Prostate gland (tissue), 2 donors: ENCODE results near the gene DCC. TPM values are rescaled to one million over a fixed set of nuclear protein-coding genes. Genes with fewer than 3 reads are reported as not detected.

ENCODE experiments used
- DNase-seq: peaks from one replicate; pipeline ENCODE4 v3.0.0-alpha.2; 2019; ENCODE audit warnings: low spot score
- H3K27ac ChIP-seq, 2 donors: fragments of 200-600 bp; sonication (generic); 2 replicates each; pipeline ENCODE4 v1.5.1; 2017 to 2019
- H3K27me3 ChIP-seq: fragments of 200-600 bp; sonication (generic); replicated peaks from 2 replicates; pipeline ENCODE4 v1.5.1; 2019; ENCODE audit not compliant: insufficient read depth
- H3K36me3 ChIP-seq, 2 donors: fragments of 200-600 bp; sonication (generic); 1 replicate in 1 of 2; 2 replicates in 1 of 2; pipeline versions ENCODE4 v1.5.1 to v1.8.1; 2017 to 2019
- H3K4me1 ChIP-seq: fragments of 200-600 bp; sonication (generic); replicated peaks from 2 replicates; pipeline ENCODE4 v1.5.1; 2019
- H3K4me3 ChIP-seq, 2 donors: fragments of 200-600 bp; sonication (generic); 2 replicates each; pipeline ENCODE4 v1.5.1; 2017 to 2019
- H3K9me3 ChIP-seq: fragments of 200-600 bp; sonication (generic); 2 replicates; pipeline ENCODE4 v1.5.1; 2017
- POLR2A ChIP-seq: fragments of 450-650 bp; IDR thresholded peaks from one replicate; pipeline ENCODE4 v1.6.1; 2016; ENCODE audit warnings: antibody characterized with exemption, mild to moderate bottlenecking
- POLR2AphosphoS5 ChIP-seq: sonication (generic); formaldehyde crosslinking; IDR thresholded peaks from one replicate; pipeline ENCODE4 v1.6.1; 2017; ENCODE audit warnings: antibody characterized with exemption
- WGBS: methylation state at CpG from one replicate; pipeline ENCODE4 v1.1.5; 2018; 5-methylcytosine and 5-hydroxymethylcytosine counted together
- intact Hi-C: fragments of 100-400 bp; cut with DNase I; formaldehyde crosslinking; loops from one replicate; pipeline ENCODE4 v1.14.2; 2022
- total RNA-seq, 2 donors: library from RNA; depleted of rRNA; stranded (reverse); fragments of >200 nt; gene quantifications; one replicate each; pipeline ENCODE4 v1.1.0, GENCODE V29; 2016
- TF ChIP-seq, protein P1 (sequence below), 4 experiments: fragments of 200-600 bp in 2 of 4; fragments of 450-650 bp in 2 of 4; sonication (generic) in 2 of 4; IDR thresholded peaks; 1 replicate in 3 of 4; 2 replicates in 1 of 4; pipeline ENCODE4 v1.5.1; 2016 to 2019; ENCODE audit warnings: antibody characterized with exemption in 4 of 4, mild to moderate bottlenecking in 2 of 4, moderate library complexity in 2 of 4

DCC gene
- total RNA-seq, 2 donors from 2014 or later = 0.55 to 3.7 TPM

DNA sequence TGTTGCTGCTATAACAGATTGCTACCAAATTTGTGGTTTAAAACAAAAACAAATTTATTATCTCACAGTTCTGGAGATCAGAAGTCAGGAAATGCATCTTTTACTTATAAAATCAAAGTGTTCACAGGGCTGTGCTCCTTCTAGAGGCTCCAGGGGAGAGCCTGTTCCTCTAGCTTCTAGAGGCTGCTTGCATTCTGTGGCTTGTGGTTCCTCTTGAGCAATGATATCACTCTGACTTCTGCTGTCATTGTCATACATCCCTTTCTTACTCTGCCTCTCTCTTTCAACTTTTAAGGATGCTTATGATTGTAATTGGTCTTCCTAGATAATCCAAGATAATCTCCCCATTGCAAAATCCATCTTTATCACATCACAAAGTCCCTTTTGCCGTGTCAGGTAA lies 6.1 kb upstream of the DCC start:
- DNase-seq = no peak
- no peaks in the 10 kb centered on the region for H3K9me3 ChIP-seq
- WGBS = 76% methylated on average over 1 of the region's 1 CpG
- intact Hi-C loops = no loop called here
- no peaks in the 10 kb centered on the region for H3K36me3 ChIP-seq
- H3K27me3 ChIP-seq = no peaks in the 10 kb centered on the region
- TF ChIP-seq, protein P1, sequence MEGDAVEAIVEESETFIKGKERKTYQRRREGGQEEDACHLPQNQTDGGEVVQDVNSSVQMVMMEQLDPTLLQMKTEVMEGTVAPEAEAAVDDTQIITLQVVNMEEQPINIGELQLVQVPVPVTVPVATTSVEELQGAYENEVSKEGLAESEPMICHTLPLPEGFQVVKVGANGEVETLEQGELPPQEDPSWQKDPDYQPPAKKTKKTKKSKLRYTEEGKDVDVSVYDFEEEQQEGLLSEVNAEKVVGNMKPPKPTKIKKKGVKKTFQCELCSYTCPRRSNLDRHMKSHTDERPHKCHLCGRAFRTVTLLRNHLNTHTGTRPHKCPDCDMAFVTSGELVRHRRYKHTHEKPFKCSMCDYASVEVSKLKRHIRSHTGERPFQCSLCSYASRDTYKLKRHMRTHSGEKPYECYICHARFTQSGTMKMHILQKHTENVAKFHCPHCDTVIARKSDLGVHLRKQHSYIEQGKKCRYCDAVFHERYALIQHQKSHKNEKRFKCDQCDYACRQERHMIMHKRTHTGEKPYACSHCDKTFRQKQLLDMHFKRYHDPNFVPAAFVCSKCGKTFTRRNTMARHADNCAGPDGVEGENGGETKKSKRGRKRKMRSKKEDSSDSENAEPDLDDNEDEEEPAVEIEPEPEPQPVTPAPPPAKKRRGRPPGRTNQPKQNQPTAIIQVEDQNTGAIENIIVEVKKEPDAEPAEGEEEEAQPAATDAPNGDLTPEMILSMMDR (IDR thresholded peaks at IDR 0.05) = no peak
- TF ChIP-seq POLR2AphosphoS5 (no peak), POLR2A (no peak)
- H3K4me3 ChIP-seq = no peak overlapping the region
- H3K27ac ChIP-seq = no peak overlapping the region
- no peaks in the 10 kb centered on the region for H3K4me1 ChIP-seq

DNA sequence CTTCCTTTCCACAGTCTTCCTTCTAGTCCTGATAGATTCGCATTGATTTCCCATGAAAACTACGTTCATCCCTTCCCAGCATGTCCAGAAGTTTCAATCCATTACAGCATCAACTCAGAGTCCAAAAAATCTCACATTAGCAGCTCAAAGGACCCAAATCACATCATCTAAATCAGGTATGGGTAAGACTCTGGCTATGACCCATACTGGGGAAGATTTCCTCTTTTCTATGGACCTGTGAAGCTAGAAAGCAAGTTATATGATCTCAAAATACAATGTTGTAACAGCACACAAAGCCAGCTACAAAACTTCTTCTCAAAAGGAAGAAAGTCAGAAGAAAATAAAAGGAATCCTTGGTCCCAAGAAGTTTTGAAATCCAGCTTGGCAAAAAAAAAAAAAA lies 5.7 kb upstream of the DCC start:
- H3K27me3 ChIP-seq = no peaks in the 10 kb centered on the region
- H3K9me3 ChIP-seq = no peaks in the 10 kb centered on the region
- DNase-seq = no peak
- no peaks in the 10 kb centered on the region for H3K36me3 ChIP-seq
- intact Hi-C loops = no loop called here
- no peak overlapping the region for H3K27ac ChIP-seq
- 93% methylated on average over 2 of the region's 2 CpGs for WGBS
- TF ChIP-seq POLR2A (no peak), POLR2AphosphoS5 (no peak)
- TF ChIP-seq, protein P1 (IDR thresholded peaks at IDR 0.05) = no peak
- no peak overlapping the region for H3K4me3 ChIP-seq
- no peaks in the 10 kb centered on the region for H3K4me1 ChIP-seq

DNA sequence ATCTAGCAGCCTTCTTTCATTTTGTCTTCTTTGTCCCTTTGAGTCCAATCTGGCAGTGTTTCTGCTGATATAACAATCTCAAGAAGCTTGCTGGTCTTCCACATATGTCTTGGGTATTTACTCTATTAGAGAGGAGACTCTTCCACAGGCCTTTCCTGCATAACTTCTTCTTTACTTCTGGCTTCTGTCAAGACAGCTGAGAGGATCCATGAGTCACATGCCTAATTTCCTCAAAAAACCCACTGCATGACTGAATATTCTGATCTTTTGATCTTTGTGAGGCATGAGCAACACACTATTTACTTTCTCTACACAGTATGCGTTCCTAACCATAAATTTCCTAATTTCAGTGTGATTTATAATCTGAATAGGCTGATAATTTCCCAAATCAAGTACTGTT lies 5.1 kb upstream of the DCC start:
- H3K4me1 ChIP-seq = no peaks in the 10 kb centered on the region
- no peaks in the 10 kb centered on the region for H3K27me3 ChIP-seq
- no peak for DNase-seq
- intact Hi-C loops = loop anchor here (5.0 kb wide), 1 partner anchor 337 kb away; no protein-coding TSS in a partner anchor
- no peaks in the 10 kb centered on the region for H3K9me3 ChIP-seq
- WGBS = 68% methylated on average over 1 of the region's 1 CpG
- H3K36me3 ChIP-seq = no peaks in the 10 kb centered on the region
- H3K4me3 ChIP-seq = no peak overlapping the region
- no peak overlapping the region for H3K27ac ChIP-seq
- no peak for TF ChIP-seq POLR2AphosphoS5
- TF ChIP-seq, protein P1 (IDR thresholded peaks at IDR 0.05) = no peak
- no peak for TF ChIP-seq POLR2A

DNA sequence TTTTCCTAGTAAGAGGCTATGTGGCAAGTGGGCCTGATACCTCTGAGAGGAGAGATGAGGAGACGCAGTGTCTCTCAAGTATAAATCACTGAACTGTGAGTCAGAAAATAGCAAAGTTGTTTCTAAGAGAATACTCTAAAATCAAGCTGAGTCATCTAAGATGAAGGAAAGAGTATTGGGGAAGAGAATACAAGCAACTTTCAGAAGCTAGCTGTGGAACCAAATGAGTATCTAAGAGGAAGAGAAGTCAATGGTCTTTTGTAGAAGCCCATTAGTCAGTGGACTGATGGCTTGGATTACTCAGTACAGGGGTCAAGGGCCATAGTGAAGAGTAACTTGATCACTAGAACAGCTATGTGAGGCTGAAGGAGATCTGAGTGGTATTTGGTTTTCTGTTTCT lies 2.7 kb upstream of the DCC start:
- Histone ChIP-seq H3K27ac (no peak overlapping the region), H3K9me3 (no peaks in the 10 kb centered on the region), H3K27me3 (peaks cover 11% of the 10 kb centered on the region), H3K4me1 (no peaks in the 10 kb centered on the region), H3K36me3 (no peaks in the 10 kb centered on the region), H3K4me3 (no peak overlapping the region)
- intact Hi-C loops = loop anchor here (5.0 kb wide), 1 partner anchor 335 kb away; no protein-coding TSS in a partner anchor
- TF ChIP-seq, protein P1 (IDR thresholded peaks at IDR 0.05) = no peak
- TF ChIP-seq POLR2A (no peak), POLR2AphosphoS5 (no peak)
- WGBS = 97% methylated on average over 1 of the region's 1 CpG
- no peak for DNase-seq

DNA sequence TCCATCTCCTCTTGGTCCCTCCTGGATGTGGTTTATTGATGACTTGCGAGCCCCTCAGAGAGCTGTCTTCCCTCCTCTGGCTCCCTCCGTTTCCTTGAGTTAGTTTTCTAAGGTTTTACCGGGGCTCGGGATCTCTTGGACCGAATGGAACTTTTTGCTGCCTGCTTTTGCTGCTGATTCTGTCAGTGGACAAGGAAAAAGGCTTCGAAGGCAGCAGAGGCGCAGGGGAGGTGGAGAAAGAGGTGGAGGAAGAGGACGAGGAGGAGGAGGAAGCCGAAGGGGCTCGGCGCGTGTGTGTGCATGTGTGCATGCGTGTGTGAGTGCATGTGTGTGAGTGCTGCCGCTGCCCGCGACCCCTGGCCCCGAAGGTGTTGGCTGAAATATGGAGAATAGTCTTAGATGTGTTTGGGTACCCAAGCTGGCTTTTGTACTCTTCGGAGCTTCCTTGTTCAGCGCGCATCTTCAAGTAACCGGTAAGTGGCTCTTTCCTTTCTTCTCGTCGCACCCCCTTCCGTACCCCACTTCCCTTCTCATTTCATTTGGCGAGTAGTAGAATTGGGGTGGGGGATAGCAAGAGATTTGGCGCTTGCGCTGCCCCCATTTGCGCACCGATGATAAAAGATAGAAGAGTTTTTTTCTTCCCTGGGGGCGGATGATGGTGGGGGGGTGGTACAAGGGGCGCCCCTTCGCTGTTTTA lies 557 bp downstream of the DCC start:
- peaks cover 11% of the 10 kb centered on the region for H3K27me3 ChIP-seq

More for the DNA sequence above, 557 bp downstream of the DCC start:
- no peak overlapping the region for H3K27ac ChIP-seq
- TF ChIP-seq POLR2A (no peak), POLR2AphosphoS5 (no peak)
- TF ChIP-seq, protein P1 (IDR thresholded peaks at IDR 0.05) = no peak
- H3K4me3 ChIP-seq = no peak overlapping the region
- H3K4me1 ChIP-seq = no peaks in the 10 kb centered on the region
- WGBS = 1% methylated on average over 32 of the region's 32 CpGs
- H3K9me3 ChIP-seq = no peaks in the 10 kb centered on the region
- no peaks in the 10 kb centered on the region for H3K36me3 ChIP-seq
- intact Hi-C loops = no loop called here
- DNase-seq = no peak
